Large intestine (tissue), 3 donors: Measurements from ENCODE around the gene POP4. TPM values are rescaled to one million over a fixed set of nuclear protein-coding genes. Genes with fewer than 3 reads are reported as not detected.
A peak's percentile ranks its signal among the peaks of the same experiment; 100 is the strongest.

Source experiments
- DNase-seq, 2 donors: peaks; one replicate each; pipeline versions ENCODE4 v3.0.0 to v3.0.0-alpha.2; 2013
- H3K27ac ChIP-seq: one replicate; pipeline ENCODE4 v1.5.1; 2013; ENCODE audit warnings: low read length
- H3K27me3 ChIP-seq: 2 replicates; pipeline ENCODE4 v1.6.1; 2013; ENCODE audit warnings: low read length; ENCODE audit not compliant: control insufficient read depth, insufficient read depth
- H3K36me3 ChIP-seq: 2 replicates; pipeline ENCODE4 v1.6.1; 2013; ENCODE audit warnings: low read length; ENCODE audit not compliant: control insufficient read depth, insufficient read depth
- H3K4me1 ChIP-seq: one replicate; pipeline ENCODE4 v1.6.1; 2013; ENCODE audit warnings: low read length; ENCODE audit not compliant: control insufficient read depth, insufficient read depth
- H3K4me3 ChIP-seq: one replicate; pipeline ENCODE4 v1.5.1; 2013; ENCODE audit warnings: low read length
- H3K9me3 ChIP-seq: one replicate; pipeline ENCODE4 v1.6.1; 2013; ENCODE audit warnings: mild to moderate bottlenecking, low read depth, low read length, moderate library complexity; ENCODE audit not compliant: control insufficient read depth
- WGBS: methylation state at CpG from one replicate; pipeline ENCODE4 v1.1.5; 2013; ENCODE audit warnings: low lambda C conversion rate; ENCODE audit not compliant: insufficient coverage; 5-methylcytosine and 5-hydroxymethylcytosine counted together
- polyA plus RNA-seq: library from polyadenylated mRNA; unstranded; fragments of 120-200 nt; gene quantifications from one replicate; pipeline ENCODE4 v1.2.1, GENCODE V29; 2013

Gene POP4
- polyA plus RNA-seq, 1 donor = 60.7 TPM

DNA sequence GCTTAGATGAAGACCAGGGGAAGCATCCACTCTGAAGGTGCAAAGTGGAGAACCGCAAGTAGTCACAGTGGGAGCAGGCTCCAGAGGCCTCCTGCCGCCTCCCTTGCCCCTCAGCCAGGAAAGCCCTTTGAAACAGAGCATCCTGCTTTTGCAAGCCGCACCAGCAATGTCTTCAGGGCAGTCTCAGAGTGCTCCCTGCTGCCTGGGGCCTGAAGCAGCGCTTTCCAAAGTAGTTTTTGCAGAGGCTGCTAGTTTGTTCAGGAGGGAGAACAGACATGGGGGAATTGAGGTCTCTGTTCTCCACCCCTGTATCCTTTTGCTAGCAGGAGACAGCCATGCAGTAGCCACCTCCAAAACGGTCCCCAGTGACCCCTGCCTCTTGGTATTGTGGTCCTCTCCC is 15.8 kb upstream of the POP4 start:
- Histone ChIP-seq H3K4me1 (no peaks in the 10 kb centered on the region), H3K36me3 (no peaks in the 10 kb centered on the region), H3K27me3 (peaks cover 20% of the 10 kb centered on the region), H3K4me3 (no peak overlapping the region), H3K9me3 (no peaks in the 10 kb centered on the region), H3K27ac (no peak overlapping the region)
- DNase-seq = peak in 1 of 2 donors; percentile 25
- no CpG with 5 or more reads among the region's 5 CpGs for WGBS

DNA sequence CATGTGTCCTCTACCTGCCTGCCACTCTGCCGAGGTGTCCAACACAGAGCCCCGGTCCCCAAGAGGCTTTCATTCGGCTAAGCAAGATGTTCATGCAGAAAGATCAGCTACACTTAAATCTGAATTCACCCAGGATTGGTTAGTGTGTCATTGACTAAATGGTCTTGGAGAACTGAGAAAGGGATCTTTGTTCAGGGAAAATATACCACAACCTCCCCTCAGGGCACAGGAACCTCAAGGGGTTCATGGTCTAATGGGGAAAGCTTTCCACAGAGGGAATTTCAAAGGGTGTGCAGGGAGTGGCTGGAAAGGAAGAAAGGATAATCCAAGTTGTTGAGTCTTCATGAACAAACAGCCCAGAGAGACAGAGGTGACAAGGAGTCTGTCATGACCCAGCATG is 14.4 kb upstream of the POP4 start:
- Histone ChIP-seq H3K27me3 (peaks cover 20% of the 10 kb centered on the region), H3K4me1 (no peaks in the 10 kb centered on the region), H3K4me3 (no peak overlapping the region), H3K36me3 (no peaks in the 10 kb centered on the region), H3K27ac (no peak overlapping the region), H3K9me3 (no peaks in the 10 kb centered on the region)
- WGBS = no CpG with 5 or more reads among the region's 3 CpGs
- DNase-seq = no peak

DNA sequence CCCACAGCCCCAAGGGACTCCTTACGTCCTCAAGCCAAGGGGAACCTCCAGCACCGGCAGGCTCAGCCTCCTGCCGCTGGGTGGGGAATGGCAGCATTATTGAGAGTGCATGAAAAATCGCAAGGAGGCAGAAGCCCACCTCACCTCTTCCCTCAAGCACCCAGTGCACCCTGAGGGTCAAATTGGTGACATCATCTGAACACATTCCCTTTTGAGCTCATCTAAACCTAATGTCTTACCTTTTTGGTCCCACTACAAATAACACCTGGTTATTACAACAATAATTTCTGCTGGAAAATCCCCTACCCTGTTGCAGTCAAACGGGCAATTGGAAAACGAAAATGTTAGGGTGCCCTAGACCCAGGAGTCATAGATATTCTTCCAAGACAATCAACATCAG is 12.2 kb upstream of the POP4 start:
- no peak for DNase-seq
- Histone ChIP-seq H3K4me3 (no peak overlapping the region), H3K27me3 (peaks cover 24% of the 10 kb centered on the region), H3K27ac (no peak overlapping the region), H3K4me1 (no peaks in the 10 kb centered on the region), H3K9me3 (no peaks in the 10 kb centered on the region), H3K36me3 (no peaks in the 10 kb centered on the region)
- no CpG with 5 or more reads among the region's 6 CpGs for WGBS

DNA sequence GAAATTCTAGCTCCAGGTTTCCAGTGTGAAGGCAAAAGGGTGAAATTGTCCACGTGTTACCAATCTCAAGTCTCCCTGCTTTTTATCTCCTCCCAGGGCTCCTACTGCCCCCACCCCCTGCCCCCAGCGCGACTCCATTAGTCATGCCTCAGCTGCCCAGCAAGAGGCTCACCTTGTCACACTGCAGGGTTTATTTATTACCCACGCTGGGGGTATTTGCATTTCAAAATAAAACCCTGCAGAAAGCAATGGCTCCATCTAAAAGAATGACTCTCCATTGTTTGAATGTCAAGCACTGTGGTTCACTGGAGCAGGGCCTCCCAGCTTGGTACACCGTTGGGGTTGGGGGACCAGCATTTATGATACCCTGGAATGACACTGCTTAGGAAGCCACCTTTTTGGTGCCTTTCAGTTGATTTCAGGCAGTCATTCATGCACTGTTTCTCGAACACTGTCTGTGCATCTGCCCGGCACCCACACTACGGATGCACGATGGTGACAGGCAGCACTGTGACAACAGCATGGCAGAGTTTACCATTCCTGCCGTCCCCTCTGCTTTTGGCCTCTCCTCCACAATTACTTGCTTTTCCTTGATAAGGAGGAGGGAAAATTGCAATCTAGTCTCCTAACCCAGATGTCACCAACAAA is 9.9 kb upstream of the POP4 start:
- Histone ChIP-seq H3K4me1 (no peaks in the 10 kb centered on the region), H3K27me3 (peaks cover 28% of the 10 kb centered on the region), H3K9me3 (no peaks in the 10 kb centered on the region), H3K36me3 (no peaks in the 10 kb centered on the region), H3K4me3 (no peak overlapping the region), H3K27ac (no peak overlapping the region)
- DNase-seq = no peak
- no CpG with 5 or more reads among the region's 10 CpGs for WGBS

DNA sequence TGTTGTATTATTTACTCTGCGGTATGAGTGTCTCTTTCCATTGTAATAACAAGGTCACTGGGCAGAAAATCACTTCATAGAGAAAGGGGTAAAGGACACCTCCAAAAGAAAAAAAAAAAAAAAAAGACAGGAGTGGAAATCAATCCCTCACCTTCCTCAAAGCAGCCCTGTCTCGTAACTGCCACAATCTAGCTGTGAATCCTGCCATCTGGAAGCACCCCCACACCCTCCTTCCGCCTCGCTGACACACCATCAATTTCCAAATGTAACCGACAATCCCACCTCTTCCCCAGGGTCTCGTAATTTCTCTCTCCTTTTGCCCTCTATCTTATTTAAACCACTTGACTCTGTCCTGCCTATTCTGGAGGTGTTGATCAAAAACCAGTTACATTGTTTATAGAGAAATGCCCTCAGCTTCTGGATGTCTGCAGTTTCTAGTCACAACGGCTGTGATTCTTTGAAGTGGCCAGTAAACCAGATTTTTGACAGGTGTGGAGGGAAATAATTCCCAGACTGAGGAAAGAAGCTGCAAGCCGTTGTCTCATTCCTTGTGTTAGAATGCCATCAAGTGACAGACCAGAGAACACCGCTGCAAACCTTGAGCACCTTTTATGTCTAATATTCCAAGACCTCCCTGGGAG is 9.1 kb upstream of the POP4 start:
- 86% methylated on average over 1 of the region's 9 CpGs for WGBS
- Histone ChIP-seq H3K27me3 (peaks cover 24% of the 10 kb centered on the region), H3K4me1 (no peaks in the 10 kb centered on the region), H3K9me3 (no peaks in the 10 kb centered on the region), H3K27ac (no peak overlapping the region), H3K36me3 (no peaks in the 10 kb centered on the region), H3K4me3 (no peak overlapping the region)
- DNase-seq = peak in 1 of 2 donors; percentile 10

DNA sequence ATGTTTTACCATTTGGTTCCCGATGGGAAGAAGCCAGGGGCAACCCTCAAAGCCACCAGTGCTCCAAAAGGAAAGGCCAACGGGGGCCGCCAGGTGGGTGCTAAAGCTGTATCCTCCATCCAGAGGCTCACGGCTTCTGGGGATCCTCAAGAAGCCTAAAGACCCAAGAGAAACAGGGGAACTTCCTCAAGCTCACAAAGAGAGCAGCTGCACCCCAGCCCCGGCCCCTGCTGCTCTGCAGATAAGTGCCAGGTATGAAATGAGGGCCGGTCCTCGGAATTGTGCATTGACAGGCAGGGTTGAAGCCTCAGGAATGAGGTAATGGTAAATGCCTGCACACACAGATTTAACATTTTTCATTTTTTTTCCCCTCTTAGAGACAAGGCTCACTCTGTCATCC is 8.0 kb upstream of the POP4 start:
- no peaks in the 10 kb centered on the region for H3K4me1 ChIP-seq
- WGBS = 60% methylated on average over 1 of the region's 7 CpGs
- no peak for DNase-seq
- peaks cover 16% of the 10 kb centered on the region for H3K27me3 ChIP-seq
- H3K4me3 ChIP-seq = no peak overlapping the region
- no peak overlapping the region for H3K27ac ChIP-seq
- H3K9me3 ChIP-seq = no peaks in the 10 kb centered on the region
- H3K36me3 ChIP-seq = no peaks in the 10 kb centered on the region

DNA sequence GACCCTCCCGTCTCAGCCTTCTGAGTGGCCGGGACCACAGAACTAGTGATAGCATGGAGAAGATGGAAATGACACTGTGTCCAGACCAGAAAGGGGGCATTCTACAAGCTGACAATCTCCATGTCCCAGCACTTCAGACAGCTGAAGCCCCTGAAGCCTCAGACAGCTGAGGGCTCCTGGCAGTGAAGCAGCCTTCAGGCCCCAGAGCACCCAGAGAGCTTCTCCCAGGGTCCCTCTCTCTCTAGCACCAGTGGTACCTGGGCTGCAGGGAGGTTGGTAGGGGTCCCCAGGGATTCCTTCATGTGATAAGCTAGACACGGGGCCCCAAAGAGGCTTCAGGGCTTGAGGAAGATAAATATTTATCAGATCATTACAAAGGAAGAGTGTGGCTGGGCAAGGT is 7.6 kb upstream of the POP4 start:
- H3K27me3 ChIP-seq = peaks cover 16% of the 10 kb centered on the region
- H3K4me3 ChIP-seq = no peak overlapping the region
- no peak for DNase-seq
- no peaks in the 10 kb centered on the region for H3K9me3 ChIP-seq
- no CpG with 5 or more reads among the region's 3 CpGs for WGBS
- H3K4me1 ChIP-seq = no peaks in the 10 kb centered on the region
- H3K36me3 ChIP-seq = no peaks in the 10 kb centered on the region
- H3K27ac ChIP-seq = no peak overlapping the region

DNA sequence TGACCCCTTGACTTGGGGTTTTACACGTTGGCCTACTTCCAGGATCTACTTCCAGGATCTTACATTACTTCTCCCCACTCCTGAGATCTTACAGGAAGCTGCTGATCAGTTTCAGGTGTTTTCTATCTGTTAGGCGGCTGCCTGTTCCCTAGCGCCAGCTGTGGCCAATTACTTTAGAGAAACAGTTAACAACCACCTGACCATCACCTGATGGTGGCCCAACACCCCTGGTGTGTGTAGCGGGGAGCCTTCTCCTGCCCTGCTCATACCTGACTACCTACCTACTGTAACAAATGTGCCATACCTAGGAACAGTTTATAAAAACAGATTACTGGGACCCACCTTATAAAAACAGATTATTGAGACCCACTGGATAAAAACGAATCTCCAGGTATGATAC is 2.8 kb upstream of the POP4 start:
- Histone ChIP-seq H3K4me1 (no peaks in the 10 kb centered on the region), H3K36me3 (no peaks in the 10 kb centered on the region), H3K4me3 (no peak overlapping the region), H3K27me3 (peaks cover 13% of the 10 kb centered on the region), H3K27ac (no peak overlapping the region), H3K9me3 (no peaks in the 10 kb centered on the region)
- DNase-seq = peak in 1 of 2 donors; percentile 50
- no CpG with 5 or more reads among the region's 5 CpGs for WGBS

DNA sequence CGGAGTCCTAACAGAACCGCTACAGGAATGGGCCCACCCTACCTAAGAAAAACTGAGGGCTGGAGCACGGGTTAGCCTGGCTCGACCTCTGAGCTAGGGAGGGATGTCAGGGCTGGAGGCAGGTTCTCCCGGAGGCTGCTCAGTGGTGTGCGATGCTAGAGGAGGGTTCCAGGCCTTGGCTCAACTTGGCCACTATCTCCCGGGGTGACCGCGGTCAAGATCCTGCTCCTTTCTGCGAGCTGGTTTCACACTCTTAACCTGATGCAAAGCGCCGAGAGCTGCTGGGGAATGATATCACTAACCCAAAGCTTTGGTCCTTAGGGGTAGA is 301 bp downstream of the POP4 start:
- H3K4me1 ChIP-seq = no peaks in the 10 kb centered on the region
- DNase-seq = no peak
- H3K4me3 ChIP-seq = peak overlapping the region; percentile 90
- H3K27me3 ChIP-seq = no peaks in the 10 kb centered on the region
- no CpG with 5 or more reads among the region's 12 CpGs for WGBS
- peaks cover 18% of the 10 kb centered on the region for H3K36me3 ChIP-seq
- H3K27ac ChIP-seq = no peak overlapping the region
- no peaks in the 10 kb centered on the region for H3K9me3 ChIP-seq

DNA sequence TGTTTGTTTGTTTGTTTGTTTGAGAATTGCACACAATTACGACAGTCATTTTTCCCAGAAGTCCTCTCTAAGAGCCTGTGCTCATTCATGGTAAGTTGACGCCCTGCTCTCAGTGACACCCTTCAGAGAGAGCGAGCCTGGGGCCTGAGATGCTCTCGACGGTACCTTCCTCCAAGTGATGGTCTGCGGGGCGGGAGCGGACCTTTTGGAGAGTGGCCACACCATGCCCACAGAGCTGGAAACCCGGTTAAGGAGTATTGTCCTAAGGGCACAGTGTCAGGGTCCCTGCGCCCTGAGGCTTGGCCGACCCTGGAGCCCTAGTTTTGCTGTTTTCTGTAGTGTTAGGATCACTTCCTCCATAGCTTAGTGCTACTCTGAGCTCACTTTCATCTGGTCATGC is 3.6 kb downstream of the POP4 start:
- Histone ChIP-seq H3K9me3 (no peaks in the 10 kb centered on the region), H3K36me3 (peaks cover 49% of the 10 kb centered on the region), H3K27ac (no peak overlapping the region), H3K4me1 (no peaks in the 10 kb centered on the region), H3K27me3 (no peaks in the 10 kb centered on the region), H3K4me3 (no peak overlapping the region)
- no CpG with 5 or more reads among the region's 11 CpGs for WGBS
- DNase-seq = no peak

DNA sequence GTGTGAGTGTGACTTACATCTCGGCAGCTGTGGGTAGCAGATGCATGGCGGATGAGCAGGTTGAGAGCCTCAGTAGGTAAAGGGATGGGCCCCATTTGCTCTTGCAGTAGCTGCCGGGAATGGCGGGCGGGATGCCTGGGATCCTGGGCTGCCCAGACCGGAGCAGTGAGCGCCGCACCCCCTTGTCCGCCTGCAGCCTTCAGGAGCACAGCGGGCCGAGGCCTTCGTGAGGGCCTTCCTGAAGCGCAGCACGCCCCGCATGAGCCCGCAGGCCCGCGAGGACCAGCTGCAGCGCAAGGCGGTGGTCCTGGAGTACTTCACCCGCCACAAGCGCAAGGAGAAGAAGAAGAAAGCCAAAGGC is 4.1 kb downstream of the POP4 start:
- DNase-seq = no peak
- WGBS = no CpG with 5 or more reads among the region's 22 CpGs
- H3K9me3 ChIP-seq = no peaks in the 10 kb centered on the region
- H3K36me3 ChIP-seq = peaks cover 53% of the 10 kb centered on the region
- H3K27me3 ChIP-seq = no peaks in the 10 kb centered on the region
- H3K27ac ChIP-seq = no peak overlapping the region
- no peak overlapping the region for H3K4me3 ChIP-seq
- no peaks in the 10 kb centered on the region for H3K4me1 ChIP-seq
